Loucy (cell line): ENCODE data around the gene MKI67.

Source experiments
- H2AFZ ChIP-seq: fragments of 200-600 bp; sonication (generic); 2 replicates; pipeline ENCODE4 v1.6.0; 2016; ENCODE audit warnings: antibody characterized with exemption, mild to moderate bottlenecking, low read length, moderate library complexity
- H3F3A ChIP-seq: fragments of 200-600 bp; 2 replicates; pipeline ENCODE4 v1.6.0; 2016; ENCODE audit warnings: antibody characterized with exemption, low read depth, mild to moderate bottlenecking
- H3K27me3 ChIP-seq: fragments of 200-600 bp; sonication (generic); 2 replicates; pipeline ENCODE4 v1.6.1; 2014; ENCODE audit warnings: low read length, mild to moderate bottlenecking; ENCODE audit not compliant: insufficient read depth, poor library complexity, severe bottlenecking
- H3K36me3 ChIP-seq: fragments of 200-600 bp; sonication (generic); 2 replicates; pipeline ENCODE4 v1.6.1; 2016; ENCODE audit warnings: low read length; ENCODE audit not compliant: insufficient read depth
- H3K4me1 ChIP-seq: fragments of 200-600 bp; sonication (generic); 2 replicates; pipeline ENCODE4 v1.5.1; 2014; ENCODE audit warnings: low read length, mild to moderate bottlenecking; ENCODE audit not compliant: insufficient read depth, poor library complexity, severe bottlenecking
- H3K4me2 ChIP-seq: fragments of 200-600 bp; sonication (generic); 2 replicates; pipeline ENCODE4 v1.6.0; 2014; ENCODE audit warnings: antibody characterized with exemption, low read length, low read depth, mild to moderate bottlenecking; ENCODE audit not compliant: poor library complexity, severe bottlenecking
- H3K4me3 ChIP-seq: fragments of 200-600 bp; sonication (generic); 2 replicates; pipeline ENCODE4 v1.5.1; 2014; ENCODE audit warnings: low read length, mild to moderate bottlenecking, mixed read lengths; ENCODE audit not compliant: poor library complexity, severe bottlenecking
- H3K79me2 ChIP-seq: fragments of 200-600 bp; sonication (generic); 2 replicates; pipeline ENCODE4 v1.6.1; 2014; ENCODE audit warnings: low read length; ENCODE audit not compliant: insufficient read depth
- H3K9ac ChIP-seq: fragments of 200-600 bp; sonication (generic); 2 replicates; pipeline ENCODE4 v1.6.0; 2014; ENCODE audit warnings: mild to moderate bottlenecking, low read depth, low read length, moderate library complexity; ENCODE audit not compliant: poor library complexity, severe bottlenecking
- H3K9me2 ChIP-seq: fragments of 200-600 bp; sonication (generic); replicated peaks from 2 replicates; pipeline ENCODE4 v1.6.1; 2016; ENCODE audit warnings: low read depth, low read length, mixed read lengths
- H3K9me3 ChIP-seq: fragments of 200-600 bp; sonication (generic); 2 replicates; pipeline ENCODE4 v1.6.1; 2014; ENCODE audit warnings: mild to moderate bottlenecking, antibody characterized with exemption, low read length, low read depth; ENCODE audit not compliant: insufficient read depth
- H4K20me1 ChIP-seq: fragments of 200-600 bp; sonication (generic); 2 replicates; pipeline ENCODE4 v1.6.0; 2014; ENCODE audit warnings: antibody characterized with exemption, low read length, mild to moderate bottlenecking; ENCODE audit not compliant: insufficient read depth, poor library complexity, severe bottlenecking
- EZH2phosphoT487 ChIP-seq: fragments of 200-600 bp; IDR thresholded peaks from 2 replicates; pipeline ENCODE4 v1.6.1; 2018; ENCODE audit warnings: antibody characterized with exemption, mild to moderate bottlenecking, moderate library complexity, borderline replicate concordance
- TF ChIP-seq, protein P1 (sequence below): fragments of 200-600 bp; sonication (generic); conservative IDR thresholded peaks from 2 replicates; pipeline ENCODE4 v1.5.1; 2014; ENCODE audit warnings: mild to moderate bottlenecking, antibody characterized with exemption, low read length

The MKI67 gene

GRCh38 chr10:128078136-128078969 is 47.9 kb downstream of the MKI67 start:
- H2AFZ ChIP-seq: no peak overlapping the region
- no peaks in the 10 kb centered on the region for H3K9me3 ChIP-seq
- H3K27me3 ChIP-seq: no peaks in the 10 kb centered on the region
- H3K9ac ChIP-seq: no peak overlapping the region
- H3F3A ChIP-seq: peaks cover 4% of the 10 kb centered on the region; the same call in 1 of the 2 replicates
- no peaks in the 10 kb centered on the region for H3K9me2 ChIP-seq
- H3K4me3 ChIP-seq: no peak overlapping the region
- H3K36me3 ChIP-seq: peaks cover 55% of the 10 kb centered on the region
- H3K4me2 ChIP-seq: no peak overlapping the region
- H4K20me1 ChIP-seq: peaks cover 3% of the 10 kb centered on the region
- H3K79me2 ChIP-seq: no peaks in the 10 kb centered on the region
- peaks cover 16% of the 10 kb centered on the region for H3K4me1 ChIP-seq
- TF ChIP-seq EZH2phosphoT487: no peak
- TF ChIP-seq, protein P1, sequence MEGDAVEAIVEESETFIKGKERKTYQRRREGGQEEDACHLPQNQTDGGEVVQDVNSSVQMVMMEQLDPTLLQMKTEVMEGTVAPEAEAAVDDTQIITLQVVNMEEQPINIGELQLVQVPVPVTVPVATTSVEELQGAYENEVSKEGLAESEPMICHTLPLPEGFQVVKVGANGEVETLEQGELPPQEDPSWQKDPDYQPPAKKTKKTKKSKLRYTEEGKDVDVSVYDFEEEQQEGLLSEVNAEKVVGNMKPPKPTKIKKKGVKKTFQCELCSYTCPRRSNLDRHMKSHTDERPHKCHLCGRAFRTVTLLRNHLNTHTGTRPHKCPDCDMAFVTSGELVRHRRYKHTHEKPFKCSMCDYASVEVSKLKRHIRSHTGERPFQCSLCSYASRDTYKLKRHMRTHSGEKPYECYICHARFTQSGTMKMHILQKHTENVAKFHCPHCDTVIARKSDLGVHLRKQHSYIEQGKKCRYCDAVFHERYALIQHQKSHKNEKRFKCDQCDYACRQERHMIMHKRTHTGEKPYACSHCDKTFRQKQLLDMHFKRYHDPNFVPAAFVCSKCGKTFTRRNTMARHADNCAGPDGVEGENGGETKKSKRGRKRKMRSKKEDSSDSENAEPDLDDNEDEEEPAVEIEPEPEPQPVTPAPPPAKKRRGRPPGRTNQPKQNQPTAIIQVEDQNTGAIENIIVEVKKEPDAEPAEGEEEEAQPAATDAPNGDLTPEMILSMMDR: peak; percentile 96

- Histone ChIP-seq H3K4me1 (peaks cover 23% of the 10 kb centered on the region), H3F3A (peaks cover 4% of the 10 kb centered on the region; the same call in 1 of the 2 replicates), H3K4me3 (no peak overlapping the region), H3K4me2 (no peak overlapping the region), H3K9ac (no peak overlapping the region), H4K20me1 (peaks cover 3% of the 10 kb centered on the region), H2AFZ (no peak overlapping the region), H3K27me3 (no peaks in the 10 kb centered on the region), H3K36me3 (peaks cover 59% of the 10 kb centered on the region), H3K9me3 (no peaks in the 10 kb centered on the region), H3K79me2 (no peaks in the 10 kb centered on the region), H3K9me2 (no peaks in the 10 kb centered on the region)
- TF ChIP-seq EZH2phosphoT487: no peak
- TF ChIP-seq, protein P1: no peak
Observed at GRCh38 chr10:128077155-128077875, 48.9 kb downstream of the MKI67 start.

DNA sequence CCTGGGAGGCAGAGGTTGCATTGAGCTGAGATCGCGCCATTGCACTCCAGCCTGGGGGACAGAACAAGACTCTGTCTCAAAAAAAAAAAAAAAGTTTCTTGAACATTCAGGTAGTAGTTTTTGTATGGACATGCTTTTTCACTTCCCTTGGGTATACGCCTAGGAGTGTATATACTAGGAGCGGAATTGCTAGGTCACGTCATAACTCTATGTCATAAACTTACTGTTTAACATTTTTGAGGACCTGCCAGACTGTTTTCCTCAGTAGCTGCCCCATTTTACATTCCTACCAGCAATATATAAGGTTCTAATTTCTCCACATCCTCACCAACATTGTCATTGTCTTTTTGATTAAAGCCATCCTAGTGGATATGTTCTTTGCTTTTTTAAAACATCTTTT is 51.6 kb downstream of the MKI67 start:
- Histone ChIP-seq H3K4me2 (no peak overlapping the region), H2AFZ (no peak overlapping the region), H3K4me3 (no peak overlapping the region), H3K4me1 (peaks cover 23% of the 10 kb centered on the region), H3F3A (peaks cover 4% of the 10 kb centered on the region; the same call in 1 of the 2 replicates), H4K20me1 (peaks cover 3% of the 10 kb centered on the region), H3K79me2 (no peaks in the 10 kb centered on the region), H3K9ac (no peak overlapping the region), H3K9me3 (no peaks in the 10 kb centered on the region), H3K9me2 (no peaks in the 10 kb centered on the region), H3K36me3 (peaks cover 72% of the 10 kb centered on the region), H3K27me3 (no peaks in the 10 kb centered on the region)
- no peak for TF ChIP-seq EZH2phosphoT487
- TF ChIP-seq, protein P1: no peak
